Measurements from ENCODE around the gene KCNAB3. TPM values are rescaled to one million over a fixed set of nuclear protein-coding genes. Genes with fewer than 3 reads are reported as not detected.

Gene KCNAB3
- total RNA-seq, 1 donor from 2014 or later = not detected

GRCh38 chr17:7915611-7916384 lies 13.9 kb downstream of the KCNAB3 start, which contains the start of gene RNF227:
Gene RNF227, minus strand, starts transcription at chr17:7916289. Its CDS starts 94 bp downstream, at chr17:7916195.
- Histone ChIP-seq H3K27ac (peak within 1 kb of the TSS; percentile 92 to 97), H3K9me3 (no peaks in the 10 kb centered on the region), H3K27me3 (no peaks in the 10 kb centered on the region), H3K4me3 (peak within 1 kb of the TSS; percentile 53 to 65), H3K4me1 (peaks cover 6 to 11% of the 10 kb centered on the region in 2 donors), H3K36me3 (peaks cover 5 to 8% of the 10 kb centered on the region in 2 donors)
- intact Hi-C loops (cut with DNase I) = loop anchor here (1.0 to 5.0 kb wide), 4 partner anchors 16 to 307 kb away; partner anchors contain the start of genes CHD3, NAA38 and TRAPPC1
- peak; percentile 60 to 95 for DNase-seq (ENCODE audit: low spot score in 2 of 2)
- TF ChIP-seq CTCF (IDR thresholded peaks at IDR 0.05) = no peak

- H3K36me3 ChIP-seq = peaks cover 11 to 14% of the 10 kb centered on the region in 2 donors
- no peaks in the 10 kb centered on the region for H3K9me3 ChIP-seq
- peak overlapping the region; percentile 53 to 65 for H3K4me3 ChIP-seq
- H3K4me1 ChIP-seq = peaks cover 6 to 11% of the 10 kb centered on the region in 2 donors
- no peak for TF ChIP-seq CTCF (IDR thresholded peaks at IDR 0.05)
- H3K27ac ChIP-seq = peak overlapping the region; percentile 92 to 97
- H3K27me3 ChIP-seq = no peaks in the 10 kb centered on the region
- intact Hi-C loops (cut with DNase I) = loop anchor here (2.0 to 5.0 kb wide), 3 partner anchors 26 to 307 kb away; partner anchors contain the start of genes CHD3 and NAA38
- DNase-seq (ENCODE audit: low spot score in 2 of 2) = peak in 1 of 2 donors; percentile 71
Measured at GRCh38 chr17:7915179-7915610, 14.5 kb downstream of the KCNAB3 start.

GRCh38 chr17:7912927-7913524 lies 16.6 kb downstream of the KCNAB3 start:
- peaks cover 33% of the 10 kb centered on the region in 2 donors for H3K36me3 ChIP-seq
- H3K4me1 ChIP-seq = peaks cover 6 to 11% of the 10 kb centered on the region in 2 donors
- no peak overlapping the region for H3K27ac ChIP-seq
- intact Hi-C loops (cut with DNase I) = loop anchor here (1.0 to 5.0 kb wide), 2 partner anchors 77 to 144 kb away; no protein-coding TSS in a partner anchor
- no peaks in the 10 kb centered on the region for H3K9me3 ChIP-seq
- no peak for DNase-seq (ENCODE audit: low spot score in 2 of 2)
- H3K27me3 ChIP-seq = no peaks in the 10 kb centered on the region
- no peak overlapping the region for H3K4me3 ChIP-seq
- peak; percentile 63 to 72 (median 66) for TF ChIP-seq CTCF (IDR thresholded peaks at IDR 0.05)

- H3K9me3 ChIP-seq = no peaks in the 10 kb centered on the region
- H3K4me1 ChIP-seq = peaks cover 6% of the 10 kb centered on the region in 2 donors
- H3K27me3 ChIP-seq = no peaks in the 10 kb centered on the region
- no peak overlapping the region for H3K4me3 ChIP-seq
- no peak for DNase-seq (ENCODE audit: low spot score in 2 of 2)
- intact Hi-C loops (cut with DNase I) = loop anchor here (5.0 kb wide), 1 partner anchor 146 kb away; no protein-coding TSS in a partner anchor
- TF ChIP-seq CTCF (IDR thresholded peaks at IDR 0.05) = no peak
- H3K36me3 ChIP-seq = peaks cover 52% of the 10 kb centered on the region in 2 donors
- H3K27ac ChIP-seq = no peak overlapping the region
Measured at GRCh38 chr17:7911116-7911515, 18.5 kb downstream of the KCNAB3 start.

- H3K4me3 ChIP-seq = no peak overlapping the region
- H3K27ac ChIP-seq = no peak overlapping the region
- no peak for TF ChIP-seq CTCF (IDR thresholded peaks at IDR 0.05)
- peaks cover 56% of the 10 kb centered on the region in 2 donors for H3K36me3 ChIP-seq
- intact Hi-C loops (cut with DNase I) = loop anchor here (5.0 kb wide), 1 partner anchor 147 kb away; no protein-coding TSS in a partner anchor
- H3K27me3 ChIP-seq = no peaks in the 10 kb centered on the region
- peaks cover 6% of the 10 kb centered on the region in 2 donors for H3K4me1 ChIP-seq
- no peaks in the 10 kb centered on the region for H3K9me3 ChIP-seq
- DNase-seq (ENCODE audit: low spot score in 2 of 2) = no peak
Measured at GRCh38 chr17:7910711-7911110, 18.9 kb downstream of the KCNAB3 start.
